NCI-H1417 (cell line): ENCODE measurements around the gene SF3A1.
"Not testable (repeated sequence)": the region's sequence is repeated elsewhere in the genome, so short reads cannot be mapped to it uniquely, and the experiment has no call there.

Source experiments
- DNase-seq, 3 experiments: peaks; one replicate each; lab custom pipeline; 2025; lab: John Stamatoyannopoulos, UW

SF3A1 gene

GRCh38 chr22:30347255-30347892 is 9.3 kb downstream of the SF3A1 start:
- no peak for DNase-seq

GRCh38 chr22:30344447-30345200 is 12.1 kb downstream of the SF3A1 start:
- DNase-seq = no peak

DNA sequence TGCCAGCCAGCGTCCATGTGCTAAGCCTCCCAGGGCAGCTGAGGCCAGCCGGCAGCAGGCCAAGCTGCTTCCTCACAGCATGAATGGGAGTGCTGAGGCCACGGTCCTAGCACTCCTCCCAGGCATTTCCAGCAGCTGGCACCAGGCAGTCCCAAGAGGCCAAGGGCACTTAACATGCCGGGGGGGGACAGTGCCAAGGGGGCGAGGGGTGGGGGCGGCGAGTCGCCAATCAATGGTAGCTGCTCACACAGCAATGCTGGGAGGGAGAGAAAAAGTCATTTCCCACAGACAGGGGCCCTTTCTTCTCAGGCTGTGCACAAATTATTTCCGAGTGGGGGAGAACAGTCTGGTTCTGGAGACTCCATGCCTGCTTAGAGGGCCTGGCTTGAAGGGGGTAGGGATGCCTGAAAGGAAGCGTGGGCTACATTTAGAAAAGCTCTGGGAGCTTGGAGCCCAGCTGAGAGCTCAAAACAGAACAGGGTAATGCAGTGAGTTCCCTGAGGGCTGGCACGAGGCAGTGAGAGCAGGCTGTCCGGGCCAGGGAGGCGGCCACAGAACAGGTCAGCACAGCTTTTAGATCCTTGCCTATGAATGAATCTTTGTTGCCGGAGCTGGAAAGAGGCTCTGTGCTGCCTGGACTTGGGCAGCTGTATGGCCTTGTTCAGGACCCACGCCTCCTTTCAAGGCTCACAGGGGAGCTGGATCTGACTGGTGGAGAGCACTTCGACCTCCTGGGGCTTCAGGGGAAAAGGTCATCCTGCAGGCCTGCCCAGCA is 15.6 kb downstream of the SF3A1 start:
- no peak for DNase-seq

DNA sequence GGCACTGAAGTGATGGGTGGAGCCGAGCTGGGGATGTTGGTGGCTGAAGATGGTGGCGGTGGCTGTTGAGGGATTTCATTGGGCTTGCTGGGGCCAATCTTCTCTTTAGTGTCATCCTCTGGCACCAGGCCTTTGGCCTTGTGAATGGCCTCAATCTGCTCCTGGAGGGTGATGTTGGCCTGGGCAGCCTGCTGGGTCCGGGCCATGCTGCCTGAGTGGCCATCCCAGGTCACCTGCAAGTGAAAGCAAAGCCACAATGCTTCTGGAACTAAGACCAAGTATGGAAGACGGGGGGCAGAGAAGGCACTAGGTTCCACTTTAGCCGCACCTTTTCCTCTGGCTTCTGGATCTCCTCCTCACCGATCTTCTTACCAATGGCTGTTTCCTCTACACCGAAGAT is 17.9 kb downstream of the SF3A1 start:
- no peak for DNase-seq

- not testable (repeated sequence) for DNase-seq
Measured at GRCh38 chr22:30338341-30338740, 18.4 kb downstream of the SF3A1 start.

DNA sequence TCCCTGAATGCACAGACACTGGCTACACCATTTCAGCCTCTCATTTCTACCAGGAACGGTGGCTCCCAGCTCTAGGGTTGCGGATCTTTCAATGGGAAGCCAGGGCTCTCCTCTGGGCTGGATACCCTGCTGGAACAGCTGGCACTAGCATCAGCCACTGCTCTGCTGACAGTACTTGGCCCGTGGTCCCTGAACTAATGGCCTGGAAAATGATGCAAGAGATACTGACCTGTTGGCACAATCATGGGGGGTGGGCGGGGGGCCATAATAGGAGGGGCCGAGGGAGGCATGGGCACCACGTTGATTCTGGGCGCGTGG is 19.3 kb downstream of the SF3A1 start:
- DNase-seq = no peak

GRCh38 chr22:30336752-30337460 is 19.8 kb downstream of the SF3A1 start:
- no peak for DNase-seq

GRCh38 chr22:30335236-30335635 is 21.5 kb downstream of the SF3A1 start:
- DNase-seq = no peak

DNA sequence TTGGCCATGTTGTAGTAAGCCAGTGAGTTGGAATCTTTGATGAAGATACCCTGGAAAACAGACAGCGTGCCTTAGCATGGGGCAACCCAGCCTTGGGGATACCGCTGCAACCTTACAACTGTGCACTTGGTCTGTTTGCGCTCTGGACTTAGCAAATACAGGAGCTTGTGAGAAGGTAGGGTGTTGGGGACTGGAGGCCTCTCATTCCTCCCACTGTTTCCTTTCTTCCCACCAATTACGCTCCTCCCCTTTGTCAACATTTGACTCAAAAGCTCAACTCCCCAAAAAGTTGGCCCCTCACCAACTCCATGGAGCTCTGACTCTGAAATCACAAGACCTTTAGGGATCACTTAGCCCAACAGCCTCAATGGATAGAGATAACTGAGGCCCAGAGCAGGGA is 22.0 kb downstream of the SF3A1 start:
- DNase-seq = no peak

DNA sequence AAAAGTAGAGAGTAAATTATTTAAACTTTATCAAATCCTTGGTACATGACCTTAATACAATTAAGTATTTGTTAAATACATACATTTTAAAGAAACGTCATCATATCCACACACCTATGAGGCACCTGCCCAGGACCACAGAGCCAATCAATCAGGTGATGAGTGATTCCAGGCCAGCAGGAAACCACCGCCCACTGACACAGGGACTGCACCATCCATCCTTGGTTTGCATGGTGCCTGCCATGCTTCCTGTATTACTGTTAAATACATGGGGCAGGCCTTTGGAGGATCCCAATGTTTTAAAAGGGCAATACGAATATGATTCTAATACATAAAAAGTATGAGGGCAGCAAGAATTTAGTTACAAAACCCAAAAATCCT is 23.0 kb downstream of the SF3A1 start:
- no peak for DNase-seq

- DNase-seq = no peak
Measured at GRCh38 chr22:30332994-30333706, 23.5 kb downstream of the SF3A1 start.

- no peak for DNase-seq
Measured at GRCh38 chr22:30332551-30332950, 24.1 kb downstream of the SF3A1 start.

DNA sequence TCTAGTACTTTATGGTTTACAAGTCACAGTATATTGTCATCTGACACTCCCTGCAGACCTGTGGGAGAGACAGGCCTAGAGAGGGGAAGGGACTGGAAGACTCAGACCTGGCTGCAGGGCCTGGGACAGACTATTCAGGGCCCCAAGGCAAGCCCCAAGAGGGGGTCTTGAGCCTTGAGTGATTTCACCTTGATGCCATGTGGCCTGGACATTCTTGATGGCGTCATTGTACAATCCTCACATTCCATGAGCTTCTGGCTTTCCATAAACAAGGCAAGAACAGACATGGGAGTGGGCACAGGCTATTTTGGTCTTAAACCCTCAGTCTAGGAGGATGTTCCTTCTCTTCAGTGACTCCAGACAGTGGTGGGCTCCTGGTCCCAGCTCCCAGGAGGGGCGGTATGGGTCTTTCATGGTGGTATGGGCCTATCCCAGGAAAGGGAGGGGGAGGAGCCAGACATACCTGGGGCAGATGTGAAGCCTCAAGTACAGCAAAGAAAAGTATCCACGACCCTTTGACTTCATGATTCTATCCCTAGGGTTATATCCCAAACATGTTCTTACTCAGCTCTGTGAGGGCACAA is 28.1 kb downstream of the SF3A1 start:
- DNase-seq = no peak

DNA sequence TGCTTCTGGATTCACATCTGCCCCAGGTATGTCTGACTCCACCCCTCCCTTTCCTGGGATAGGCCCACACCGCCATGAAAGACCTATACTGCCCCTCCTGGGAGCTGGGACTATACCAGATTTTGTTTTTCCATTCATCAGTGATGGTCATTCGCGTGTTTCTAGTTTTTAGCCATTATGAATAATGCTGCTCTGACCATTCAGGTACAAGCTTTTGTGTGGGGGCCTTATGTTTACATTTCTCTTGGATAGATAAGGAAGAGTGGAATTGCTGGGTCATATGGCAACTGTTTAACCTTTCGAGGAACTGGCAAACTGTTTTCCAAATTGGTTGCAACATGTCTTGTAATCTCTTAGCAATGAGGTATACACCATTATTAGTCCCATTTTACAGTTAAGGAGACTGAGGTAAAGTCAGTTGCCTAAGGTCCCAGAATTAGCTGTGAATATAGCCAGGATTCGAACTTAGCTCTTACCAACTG is 28.8 kb downstream of the SF3A1 start:
- DNase-seq = no peak

GRCh38 chr22:30326706-30327362 is 29.9 kb downstream of the SF3A1 start, which contains the start of gene TBC1D10A:
Gene TBC1D10A (minus strand): TSS chr22:30326941. CDS start chr22:30326881, 60 bp downstream.
- peak; percentile 90 to 92 (median 90) for DNase-seq

DNA sequence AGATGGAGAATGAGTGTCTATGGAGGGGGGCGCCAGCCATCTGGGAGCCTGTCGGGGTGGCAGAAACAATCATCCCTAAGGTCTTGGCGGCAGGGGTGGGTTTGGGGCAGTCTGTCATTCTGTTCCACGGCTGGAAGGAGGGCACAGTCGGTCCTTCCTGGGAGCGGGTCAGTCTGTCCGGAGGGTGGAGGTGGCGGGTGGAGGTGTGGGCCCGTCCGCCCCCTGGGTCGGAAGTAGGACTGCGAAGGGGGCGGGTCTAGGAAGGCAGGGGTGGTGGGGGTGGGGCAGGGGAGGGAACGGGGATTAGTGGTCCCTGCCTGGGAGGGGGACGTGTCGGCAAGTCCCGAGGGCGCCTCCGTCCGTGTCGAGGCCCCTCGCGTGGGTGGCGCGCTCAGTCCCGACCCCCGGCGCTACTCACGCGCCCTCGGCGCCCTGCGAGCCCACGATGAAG is 30.4 kb downstream of the SF3A1 start:
- peak in 1 of 3 experiments; percentile 38 for DNase-seq

DNA sequence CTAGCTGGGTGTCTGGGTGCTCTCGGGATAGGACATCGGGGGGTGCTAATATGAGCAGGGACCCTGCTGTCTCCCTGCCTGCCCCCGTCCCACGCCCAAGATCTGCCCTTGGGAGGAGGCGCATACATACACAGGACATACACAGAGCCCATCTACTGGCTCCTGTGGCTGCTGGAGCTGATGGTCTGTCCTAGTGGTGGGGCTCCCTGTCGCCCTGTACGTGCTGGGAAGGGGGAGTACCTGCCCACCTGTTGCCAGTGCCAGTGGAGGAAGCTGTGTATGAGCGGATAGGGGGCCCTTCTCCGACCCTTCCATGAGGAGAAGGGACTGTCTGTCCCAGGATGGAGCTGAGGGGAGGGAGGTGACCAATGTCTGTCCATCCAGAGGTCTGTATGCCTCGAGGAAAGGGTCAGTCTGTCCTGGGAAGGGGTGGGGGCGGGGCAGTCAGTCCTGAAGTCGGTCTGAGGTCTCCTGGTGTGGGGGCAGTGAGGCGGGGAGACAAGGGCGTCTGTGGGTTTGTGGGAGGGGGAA is 30.9 kb downstream of the SF3A1 start:
- no peak for DNase-seq

DNA sequence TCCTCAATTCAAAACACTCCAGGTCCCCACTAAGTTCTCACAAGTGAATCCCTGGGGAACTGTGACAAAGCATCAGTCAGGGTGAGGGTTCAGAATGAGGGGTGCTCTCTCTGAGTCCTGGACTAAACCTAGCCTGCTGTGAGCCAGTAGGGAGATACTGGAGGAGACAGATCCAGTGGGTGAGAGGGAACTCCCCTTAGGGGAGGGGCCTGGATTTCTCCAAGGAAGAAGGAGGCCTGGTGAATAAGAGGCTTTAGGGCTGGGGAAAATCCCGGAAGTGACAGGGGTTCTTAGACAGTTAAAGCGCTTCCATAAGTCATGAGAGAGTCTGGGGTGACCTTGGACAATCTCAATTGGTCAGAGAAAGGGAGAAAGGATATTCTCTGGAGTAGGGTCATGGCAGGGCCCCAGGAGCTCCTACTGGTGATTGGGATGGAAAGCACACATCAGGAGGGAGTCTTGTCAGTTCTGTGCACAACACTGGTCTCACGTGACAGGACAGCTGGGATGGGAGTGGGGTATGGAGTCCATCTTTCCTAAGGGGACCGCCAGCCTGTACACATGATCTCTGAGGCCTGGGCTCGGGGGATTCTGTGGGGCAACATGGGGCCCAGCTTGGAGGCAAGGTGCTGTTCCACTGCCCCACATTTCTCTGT is 31.5 kb downstream of the SF3A1 start:
- DNase-seq = no peak

GRCh38 chr22:30324014-30324730 is 32.5 kb downstream of the SF3A1 start:
- DNase-seq = no peak
